ENCODE measurements around the gene GCGR.

The GCGR gene

DNA sequence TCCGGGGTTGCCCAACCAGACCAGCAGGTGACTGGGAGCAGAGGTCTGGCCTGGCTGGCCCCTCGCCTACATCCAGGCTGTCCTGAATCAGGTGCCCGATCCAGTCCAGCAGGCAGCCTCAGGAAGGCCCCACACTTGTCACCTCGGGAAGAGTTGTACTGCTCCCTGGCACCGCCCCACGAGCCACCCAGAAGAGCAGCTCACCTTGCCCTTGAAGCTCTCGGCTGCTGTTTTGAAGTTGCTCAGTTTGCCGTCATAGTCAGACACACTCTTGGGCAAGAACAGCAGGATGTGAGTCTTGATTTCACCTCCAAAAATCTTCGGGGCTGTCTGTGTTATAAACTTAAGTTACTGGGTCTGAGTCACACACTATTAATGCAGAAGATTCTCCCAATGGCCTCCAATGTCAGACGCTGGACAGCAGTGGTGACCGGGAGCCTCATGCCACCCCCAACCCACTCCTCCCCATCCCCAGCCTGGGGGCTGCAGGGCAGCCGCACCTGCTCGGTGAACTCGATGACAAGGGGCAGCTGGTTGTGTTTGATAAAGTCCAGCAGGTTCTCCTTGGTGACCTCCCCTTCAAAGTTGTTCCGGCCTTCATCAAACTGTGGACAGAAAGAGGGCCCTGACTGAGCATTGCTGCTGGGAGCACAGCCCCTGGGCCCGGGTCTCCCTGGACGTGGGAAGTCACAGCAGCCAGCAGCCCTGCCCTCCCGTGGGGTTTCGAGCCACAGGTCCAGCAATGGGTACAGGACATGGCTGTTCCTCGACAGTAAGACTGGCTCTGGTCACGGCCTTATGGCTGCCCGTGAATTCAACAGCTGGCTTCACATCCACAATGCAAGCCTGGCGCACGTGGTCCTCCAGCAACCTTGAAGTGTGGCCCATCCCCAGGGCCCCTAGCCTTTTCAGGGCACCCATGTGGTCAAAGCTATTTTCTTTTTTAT is 43.1 kb downstream of the GCGR start:
- DNase-seq (ENCODE audit: low read depth in 2 of 2): no peak

DNA sequence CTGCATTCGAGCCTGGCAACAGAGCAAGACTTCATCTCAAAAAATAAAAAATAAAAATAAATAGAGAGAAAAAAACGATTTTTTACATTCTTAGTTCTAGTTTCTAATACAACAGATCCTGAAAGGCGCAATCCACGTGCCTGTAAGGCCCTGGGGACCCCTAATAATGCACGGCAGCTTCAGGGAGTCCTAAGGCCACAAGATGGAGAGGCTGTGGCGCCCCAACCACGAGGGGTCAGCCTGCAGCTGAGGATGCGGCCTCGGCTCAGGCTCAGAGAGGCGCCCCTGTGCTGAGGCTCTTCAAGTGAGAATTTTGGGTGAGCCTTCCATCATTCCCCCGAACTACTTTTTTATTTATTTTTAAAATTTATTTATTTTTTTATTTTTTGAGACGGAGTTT is 45.5 kb downstream of the GCGR start:
- DNase-seq (ENCODE audit: low read depth in 2 of 2): no peak

DNA sequence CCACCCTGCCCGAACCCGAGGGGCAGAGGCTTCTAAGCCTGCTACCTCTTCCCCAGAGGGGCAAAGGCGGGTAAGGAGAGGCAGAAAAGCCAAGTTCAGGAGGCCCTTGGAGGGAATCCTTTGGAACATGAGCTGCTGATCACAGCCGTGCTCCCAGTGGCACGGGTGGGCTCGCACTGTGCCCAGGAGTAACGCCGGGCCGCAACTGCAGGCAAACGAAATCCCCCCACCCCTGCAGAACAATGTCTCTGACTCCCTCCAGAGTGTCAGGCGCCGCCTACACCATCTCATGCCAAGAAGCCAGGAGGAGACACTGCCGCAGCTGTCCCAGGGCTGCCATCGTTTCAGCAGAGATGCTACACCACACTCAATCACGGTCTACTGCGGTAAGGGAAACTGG is 47.5 kb downstream of the GCGR start:
- DNase-seq (ENCODE audit: low read depth in 2 of 2): no peak

DNA sequence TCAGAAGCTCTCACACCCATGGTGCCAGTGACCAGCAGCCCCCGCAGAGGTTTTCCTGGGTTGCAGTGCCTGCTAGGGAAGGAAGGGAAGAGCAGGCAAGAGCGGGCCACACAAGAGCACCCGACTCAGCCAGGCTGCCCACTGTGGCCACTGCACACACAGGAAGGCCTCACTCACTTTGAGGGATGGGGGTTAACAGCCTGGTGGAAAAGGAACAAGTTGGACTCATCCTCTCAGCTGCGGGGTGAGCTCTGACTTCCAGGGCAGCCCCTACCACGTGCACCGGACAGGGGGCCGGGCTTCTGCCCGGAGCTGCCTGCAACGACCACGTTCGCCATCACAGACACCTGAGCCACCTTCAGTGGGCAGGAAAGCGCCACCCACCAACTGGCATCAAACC is 48.3 kb downstream of the GCGR start:
- DNase-seq (ENCODE audit: low read depth in 2 of 2): no peak

DNA sequence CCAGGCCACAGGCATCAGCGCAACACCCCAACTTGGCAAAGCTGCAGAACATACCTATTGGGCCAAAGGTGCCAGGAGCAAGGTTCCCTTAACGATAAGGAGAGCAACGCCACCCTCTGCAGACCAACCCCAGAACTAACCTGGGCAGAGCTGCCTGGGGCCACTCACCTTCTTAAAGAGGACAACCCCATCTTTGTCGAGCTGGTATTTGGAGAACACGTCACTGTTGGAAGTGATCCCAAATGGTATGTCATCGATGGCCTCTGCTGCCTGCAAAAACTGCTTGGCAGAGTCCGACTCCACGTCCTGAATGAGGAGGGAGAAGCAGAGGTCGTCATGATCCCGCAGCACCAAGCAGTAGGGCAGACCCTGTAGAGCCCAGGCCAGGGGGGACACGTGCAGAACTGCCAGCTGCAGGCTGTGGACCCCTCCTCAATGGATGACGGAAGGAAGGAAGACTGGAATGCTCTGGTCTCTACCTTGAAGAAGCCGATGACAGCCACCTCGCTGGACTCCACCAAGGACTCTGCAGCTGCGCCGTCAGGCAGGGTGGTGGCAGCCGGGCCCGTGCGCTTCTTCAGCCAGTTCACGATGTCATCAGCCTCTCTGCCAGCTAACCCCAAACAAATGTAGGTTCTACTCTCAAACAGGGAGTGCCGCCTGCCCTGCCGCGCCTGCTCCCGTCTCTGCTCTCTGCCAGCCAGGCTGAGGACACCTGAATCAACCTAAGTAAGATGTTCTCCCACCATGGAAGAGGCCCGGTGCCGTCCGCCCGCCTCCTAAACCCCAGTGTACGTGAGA is 51.2 kb downstream of the GCGR start:
- no peak for DNase-seq (ENCODE audit: low read depth in 2 of 2)

DNA sequence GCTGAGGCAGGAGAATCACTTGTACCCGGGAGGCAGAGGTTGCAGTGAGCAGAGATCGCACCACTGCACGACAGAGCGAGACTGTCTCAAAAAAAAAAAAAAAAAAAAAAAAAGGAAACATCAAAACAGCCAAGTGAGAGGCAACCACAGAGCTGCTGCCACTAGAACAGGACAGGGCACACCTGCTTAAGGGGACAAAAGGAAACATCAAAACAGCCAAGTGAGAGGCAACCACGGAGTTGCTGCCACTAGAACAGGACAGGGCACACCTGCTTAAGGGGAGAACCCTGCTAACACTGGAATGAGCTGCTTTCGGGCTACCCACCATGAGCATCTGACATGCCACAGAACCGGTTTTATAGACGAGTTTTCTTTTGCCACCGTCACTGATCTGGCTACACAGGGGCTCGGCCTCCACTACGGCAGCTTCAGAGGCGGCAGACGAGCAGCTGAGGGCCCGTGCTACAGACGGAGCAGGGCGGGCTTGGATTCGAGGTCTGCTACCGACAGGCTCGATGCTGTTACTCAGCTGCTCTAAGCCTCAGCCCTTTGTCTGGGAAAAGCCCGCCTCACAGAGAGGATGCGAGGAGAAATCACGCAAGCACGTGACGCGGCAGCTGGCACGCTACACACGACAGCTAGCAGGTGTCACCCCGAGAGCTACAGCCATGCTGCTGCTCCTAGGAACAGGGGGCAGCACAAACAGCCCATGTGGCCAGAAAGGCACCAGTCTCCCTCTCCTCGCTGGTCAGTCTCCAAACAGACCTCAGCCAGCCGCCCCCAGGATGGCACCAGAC is 54.4 kb downstream of the GCGR start:
- no peak for DNase-seq (ENCODE audit: low read depth in 2 of 2)

DNA sequence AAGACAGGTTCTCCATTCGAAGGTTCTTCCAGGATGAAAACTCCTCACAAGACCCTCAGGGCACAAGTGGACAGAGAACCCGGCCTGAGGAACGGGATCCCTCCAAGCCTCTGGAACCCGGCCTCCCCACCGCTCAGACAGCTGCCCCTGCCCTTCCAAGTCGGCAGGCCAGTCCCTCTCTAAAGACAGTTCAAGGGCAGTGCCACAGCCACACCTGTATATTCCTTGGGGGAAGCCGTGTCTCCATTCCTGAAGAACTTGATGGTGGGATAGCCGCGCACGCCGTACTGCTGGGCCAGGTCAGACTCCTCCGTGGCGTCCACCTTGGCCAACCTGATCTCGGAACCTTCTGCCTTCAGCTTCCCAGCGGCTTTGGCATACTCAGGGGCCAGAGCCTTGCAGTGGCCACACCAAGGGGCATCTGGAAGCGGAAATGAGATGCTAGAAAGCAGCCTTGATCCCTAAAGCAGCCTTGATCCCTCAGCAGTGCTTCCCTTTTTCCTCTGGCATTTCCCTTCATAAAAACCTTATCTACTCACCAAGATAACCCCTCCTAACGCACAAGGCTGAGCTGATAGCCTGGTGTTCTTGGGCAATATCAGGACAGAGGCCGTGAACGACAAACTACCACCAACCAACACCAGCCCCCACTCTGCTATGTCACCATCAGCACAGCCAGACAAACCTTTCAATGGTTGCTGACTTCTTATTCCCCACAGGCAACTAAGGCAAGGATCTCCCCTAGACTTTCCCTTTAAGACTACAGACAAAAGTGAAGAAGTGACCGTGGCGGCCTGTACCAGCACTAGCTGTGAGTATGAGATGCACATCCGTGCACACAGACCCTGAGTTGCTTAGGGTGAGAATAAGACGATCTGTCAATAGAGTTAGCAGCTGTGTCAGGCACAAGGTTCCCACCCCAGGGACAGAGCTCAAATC is 55.3 kb downstream of the GCGR start:
- DNase-seq (ENCODE audit: low read depth in 2 of 2): no peak

DNA sequence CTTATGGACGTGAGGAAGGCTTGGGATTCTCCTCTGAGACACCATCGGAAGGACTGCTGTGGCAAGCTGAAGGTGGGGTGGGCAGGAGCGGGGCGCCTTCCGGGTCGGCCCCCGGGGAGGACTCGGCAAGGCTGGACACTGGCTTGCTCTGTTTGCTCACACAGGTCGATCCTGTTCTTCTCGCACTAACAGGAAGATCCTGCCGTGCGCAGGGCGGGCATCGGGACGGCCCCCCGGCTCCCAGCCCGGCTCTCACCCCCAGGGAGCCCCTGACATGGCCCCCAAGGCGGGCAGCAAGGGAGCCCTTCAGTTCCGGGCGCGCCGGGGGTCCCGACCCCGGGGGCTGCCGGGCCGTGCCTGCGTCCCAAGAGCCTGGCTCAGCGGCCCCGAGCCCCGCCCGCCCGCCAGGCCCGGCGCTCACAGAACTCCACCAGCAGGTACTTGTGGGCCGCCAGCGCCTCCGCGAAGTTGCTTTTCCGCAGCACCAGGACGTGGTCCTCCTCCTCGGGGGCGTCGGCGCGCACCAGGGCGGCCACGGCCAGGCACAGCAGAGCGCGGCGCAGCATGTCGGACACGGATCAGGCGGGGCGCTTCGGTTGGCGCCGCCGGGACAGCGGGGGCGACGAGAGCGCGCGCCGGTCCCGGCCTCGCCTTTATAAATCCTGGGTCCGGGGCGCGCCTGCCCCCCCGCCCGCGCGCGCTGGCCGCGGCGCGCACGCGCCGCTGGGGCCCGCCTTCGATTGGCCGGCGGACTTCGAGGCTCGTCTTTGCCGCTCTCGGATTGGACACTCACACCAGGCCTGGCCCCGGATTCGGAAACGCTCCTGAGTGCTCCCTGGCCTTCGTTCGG is 56.2 kb downstream of the GCGR start, which contains the start of gene P4HB:
Gene P4HB (minus strand): TSS at position 630 of the 850 bp plus-strand sequence. CDS start 64 bp downstream, at position 566.
- DNase-seq (ENCODE audit: low read depth in 2 of 2): peak in 1 of 2 experiments; percentile 95

DNA sequence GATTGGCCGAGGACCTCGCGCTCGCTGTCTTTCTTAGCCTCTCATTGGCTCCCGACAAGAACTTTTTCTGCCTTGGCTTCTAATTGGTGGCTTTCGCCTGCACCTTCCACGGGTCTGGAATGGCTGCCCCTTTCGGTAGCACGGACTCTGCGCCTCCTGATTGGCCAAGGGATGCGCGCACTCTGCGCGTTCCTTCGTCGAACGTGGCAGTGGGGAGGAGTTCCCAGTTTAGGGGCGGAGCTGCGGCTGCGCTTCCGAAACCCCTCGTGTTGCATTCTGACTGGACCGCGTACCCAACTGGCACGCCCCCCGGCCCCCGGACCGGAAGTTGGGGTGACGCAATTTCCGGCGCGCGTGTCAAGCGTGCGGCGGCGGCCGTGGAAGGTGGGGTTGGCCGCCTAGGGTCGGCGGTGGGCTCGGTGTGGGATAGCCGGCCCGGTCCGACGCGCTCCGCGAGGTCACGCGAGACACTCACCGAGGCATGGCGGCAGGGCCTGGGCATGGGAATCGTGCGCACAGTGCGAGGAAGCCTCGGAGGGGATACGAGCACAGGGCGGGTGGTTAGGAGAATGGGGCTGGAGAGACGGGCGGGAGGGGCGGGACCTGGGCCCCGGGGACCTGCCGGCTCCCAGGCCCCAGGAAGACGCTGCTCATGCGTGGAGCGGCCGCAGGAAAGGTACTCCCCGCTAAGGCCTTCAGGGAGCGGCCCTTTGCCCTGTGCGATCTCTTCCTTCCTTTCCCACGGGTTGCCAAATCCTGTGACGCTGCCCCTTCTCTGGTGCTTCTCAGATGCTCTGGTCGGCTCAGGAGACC is 57.0 kb downstream of the GCGR start:
- DNase-seq (ENCODE audit: low read depth in 2 of 2): peak; percentile 98

DNA sequence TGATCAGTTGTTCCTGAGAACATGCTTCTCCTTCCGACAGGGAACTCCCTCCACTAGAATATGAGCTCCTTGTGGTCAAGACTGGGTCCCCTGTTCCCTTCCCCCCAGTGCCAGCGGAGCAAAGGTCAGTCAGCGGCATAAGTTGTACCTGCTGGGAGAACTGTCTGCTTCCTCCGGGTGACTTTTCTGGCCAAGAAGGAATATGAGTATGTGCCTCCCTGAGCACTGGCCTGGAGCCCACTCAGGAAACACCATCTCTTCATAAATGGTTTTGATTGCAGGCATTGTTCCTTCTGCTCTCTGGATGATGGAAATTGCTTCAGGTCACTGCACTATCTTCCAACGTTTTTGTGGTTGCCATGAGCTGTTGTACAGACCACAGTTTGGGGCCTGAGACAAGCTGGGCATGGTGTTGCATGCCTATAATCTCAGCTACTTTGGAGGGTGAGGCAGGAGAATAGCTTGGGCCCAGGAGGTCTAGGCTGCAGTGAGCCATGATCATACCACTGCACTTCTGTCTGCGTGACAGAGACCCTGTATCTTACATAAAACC is 59.2 kb downstream of the GCGR start:
- DNase-seq (ENCODE audit: low read depth in 2 of 2): no peak

Data from stimulated activated CD4-positive, alpha-beta T cell treated with anti-CD3 and anti-CD28 coated beads, Interleukin-12 subunit alpha, Interleukin-12 subunit beta, amount 100 ng/mL, for 24 hours (primary cell).